Measurements from ENCODE around the gene MSI2.

The MSI2 gene

GRCh38 chr17:57636985-57637665, 380.8 kb downstream of the MSI2 start:
- peak overlapping the region; percentile 21 for H3K18ac ChIP-seq (ENCODE audit: low read length)
- no peak overlapping the region for H2BK5ac ChIP-seq (ENCODE audit: low read depth, low read length, poor library complexity)
- H3K4me3 ChIP-seq (ENCODE audit: low read depth, low read length): no peak overlapping the region
- H3K9ac ChIP-seq (ENCODE audit: low read length): no peak overlapping the region
- H3K79me2 ChIP-seq (ENCODE audit: control insufficient read depth, insufficient read depth, low read length, poor library complexity): no peaks in the 10 kb centered on the region
- H3K27me3 ChIP-seq (ENCODE audit: insufficient read depth, low read length): no peaks in the 10 kb centered on the region
- no CpG with 5 or more reads among the region's 20 CpGs for WGBS (ENCODE audit: extremely low coverage, insufficient coverage, insufficient read length)
- no peak overlapping the region for H4K12ac ChIP-seq (ENCODE audit: low read depth, low read length)
- H3K4ac ChIP-seq (ENCODE audit: low read depth, low read length): no peak overlapping the region
- peaks cover 7 to 9% of the 10 kb centered on the region in 2 experiments for H3K4me1 ChIP-seq (ENCODE audit: control insufficient read depth in 1 of 2, insufficient read depth in 2 of 2, low read length in 2 of 2)
- H3K27ac ChIP-seq (ENCODE audit: low read depth, low read length): peak overlapping the region; percentile 58
- H2BK120ac ChIP-seq (ENCODE audit: insufficient read depth, low read length, poor library complexity): peak overlapping the region; percentile 21
- no peak overlapping the region for H3K4me2 ChIP-seq (ENCODE audit: low read length)
- no peak overlapping the region for H2BK12ac ChIP-seq (ENCODE audit: low read length)
- H3K14ac ChIP-seq (ENCODE audit: low read length): peak overlapping the region; percentile 32
- H2AK5ac ChIP-seq (ENCODE audit: low read length): no peak overlapping the region
- peaks cover 2% of the 10 kb centered on the region for H3K79me1 ChIP-seq (ENCODE audit: low read length)
- H3K36me3 ChIP-seq (ENCODE audit: control insufficient read depth in 1 of 2, insufficient read depth in 2 of 2, low read length in 2 of 2): peaks cover 18 to 35% of the 10 kb centered on the region in 2 experiments
- H4K91ac ChIP-seq (ENCODE audit: low read depth, low read length): peak overlapping the region; percentile 50
- no peak for DNase-seq
- no peaks in the 10 kb centered on the region for H3K9me3 ChIP-seq (ENCODE audit: insufficient read depth, low read depth, low read length)
- H4K8ac ChIP-seq (ENCODE audit: low read depth, low read length): peak overlapping the region; percentile 33
- H3K23ac ChIP-seq (ENCODE audit: low read length): no peak overlapping the region
- no peak overlapping the region for H2AFZ ChIP-seq (ENCODE audit: insufficient read depth, low read length, poor library complexity)

GRCh38 chr17:57637666-57638010, 381.3 kb downstream of the MSI2 start:
- Histone ChIP-seq H3K9me3 (ENCODE audit: insufficient read depth, low read depth, low read length) (no peaks in the 10 kb centered on the region), H2BK5ac (ENCODE audit: low read depth, low read length, poor library complexity) (no peak overlapping the region), H3K4ac (ENCODE audit: low read depth, low read length) (no peak overlapping the region), H3K4me2 (ENCODE audit: low read length) (no peak overlapping the region), H3K9ac (ENCODE audit: low read length) (no peak overlapping the region), H2BK120ac (ENCODE audit: insufficient read depth, low read length, poor library complexity) (peak overlapping the region; percentile 39), H3K18ac (ENCODE audit: low read length) (peak overlapping the region; percentile 25), H4K91ac (ENCODE audit: low read depth, low read length) (peak overlapping the region; percentile 19), H3K36me3 (ENCODE audit: control insufficient read depth in 1 of 2, insufficient read depth in 2 of 2, low read length in 2 of 2) (peaks cover 15 to 30% of the 10 kb centered on the region in 2 experiments), H2AFZ (ENCODE audit: insufficient read depth, low read length, poor library complexity) (no peak overlapping the region), H4K12ac (ENCODE audit: low read depth, low read length) (no peak overlapping the region), H3K79me2 (ENCODE audit: control insufficient read depth, insufficient read depth, low read length, poor library complexity) (no peaks in the 10 kb centered on the region), H3K27ac (ENCODE audit: low read depth, low read length) (no peak overlapping the region), H2BK12ac (ENCODE audit: low read length) (no peak overlapping the region), H3K4me3 (ENCODE audit: low read depth, low read length) (no peak overlapping the region), H3K23ac (ENCODE audit: low read length) (no peak overlapping the region), H3K14ac (ENCODE audit: low read length) (no peak overlapping the region), H3K79me1 (ENCODE audit: low read length) (peaks cover 2% of the 10 kb centered on the region), H2AK5ac (ENCODE audit: low read length) (no peak overlapping the region), H4K8ac (ENCODE audit: low read depth, low read length) (no peak overlapping the region), H3K4me1 (ENCODE audit: control insufficient read depth in 1 of 2, insufficient read depth in 2 of 2, low read length in 2 of 2) (peaks cover 7 to 9% of the 10 kb centered on the region in 2 experiments), H3K27me3 (ENCODE audit: insufficient read depth, low read length) (no peaks in the 10 kb centered on the region)
- WGBS (ENCODE audit: extremely low coverage, insufficient coverage, insufficient read length): no CpG with 5 or more reads among the region's 6 CpGs
- DNase-seq: no peak

- Histone ChIP-seq H2BK5ac (ENCODE audit: low read depth, low read length, poor library complexity) (no peak overlapping the region), H3K23ac (ENCODE audit: low read length) (no peak overlapping the region), H3K4me3 (ENCODE audit: low read depth, low read length) (no peak overlapping the region), H4K12ac (ENCODE audit: low read depth, low read length) (no peak overlapping the region), H2BK12ac (ENCODE audit: low read length) (no peak overlapping the region), H3K27me3 (ENCODE audit: insufficient read depth, low read length) (no peaks in the 10 kb centered on the region), H3K14ac (ENCODE audit: low read length) (no peak overlapping the region), H3K18ac (ENCODE audit: low read length) (no peak overlapping the region), H3K9ac (ENCODE audit: low read length) (no peak overlapping the region), H2AFZ (ENCODE audit: insufficient read depth, low read length, poor library complexity) (no peak overlapping the region), H4K91ac (ENCODE audit: low read depth, low read length) (no peak overlapping the region), H3K36me3 (ENCODE audit: control insufficient read depth in 1 of 2, insufficient read depth in 2 of 2, low read length in 2 of 2) (peaks cover 14 to 30% of the 10 kb centered on the region in 2 experiments), H3K27ac (ENCODE audit: low read depth, low read length) (no peak overlapping the region), H2AK5ac (ENCODE audit: low read length) (no peak overlapping the region), H3K4me2 (ENCODE audit: low read length) (no peak overlapping the region), H4K8ac (ENCODE audit: low read depth, low read length) (no peak overlapping the region), H3K4me1 (ENCODE audit: control insufficient read depth in 1 of 2, insufficient read depth in 2 of 2, low read length in 2 of 2) (peaks cover 9 to 10% of the 10 kb centered on the region in 2 experiments), H3K79me2 (ENCODE audit: control insufficient read depth, insufficient read depth, low read length, poor library complexity) (no peaks in the 10 kb centered on the region), H3K4ac (ENCODE audit: low read depth, low read length) (no peak overlapping the region), H3K79me1 (ENCODE audit: low read length) (peaks cover 2% of the 10 kb centered on the region), H3K9me3 (ENCODE audit: insufficient read depth, low read depth, low read length) (no peaks in the 10 kb centered on the region), H2BK120ac (ENCODE audit: insufficient read depth, low read length, poor library complexity) (no peak overlapping the region)
- no peak for DNase-seq
- no CpG with 5 or more reads among the region's 8 CpGs for WGBS (ENCODE audit: extremely low coverage, insufficient coverage, insufficient read length)
Measured at GRCh38 chr17:57638284-57638683, 382.0 kb downstream of the MSI2 start.

GRCh38 chr17:57639381-57639780, 383.1 kb downstream of the MSI2 start:
- Histone ChIP-seq H4K8ac (ENCODE audit: low read depth, low read length) (no peak overlapping the region), H3K14ac (ENCODE audit: low read length) (no peak overlapping the region), H4K91ac (ENCODE audit: low read depth, low read length) (peak overlapping the region; percentile 8), H3K27me3 (ENCODE audit: insufficient read depth, low read length) (no peaks in the 10 kb centered on the region), H3K4me3 (ENCODE audit: low read depth, low read length) (no peak overlapping the region), H3K9me3 (ENCODE audit: insufficient read depth, low read depth, low read length) (no peaks in the 10 kb centered on the region), H3K18ac (ENCODE audit: low read length) (no peak overlapping the region), H2BK12ac (ENCODE audit: low read length) (no peak overlapping the region), H3K23ac (ENCODE audit: low read length) (no peak overlapping the region), H2AK5ac (ENCODE audit: low read length) (no peak overlapping the region), H3K4ac (ENCODE audit: low read depth, low read length) (no peak overlapping the region), H2AFZ (ENCODE audit: insufficient read depth, low read length, poor library complexity) (no peak overlapping the region), H2BK120ac (ENCODE audit: insufficient read depth, low read length, poor library complexity) (no peak overlapping the region), H3K27ac (ENCODE audit: low read depth, low read length) (no peak overlapping the region), H4K12ac (ENCODE audit: low read depth, low read length) (no peak overlapping the region), H3K79me1 (ENCODE audit: low read length) (peaks cover 2% of the 10 kb centered on the region), H3K4me1 (ENCODE audit: control insufficient read depth in 1 of 2, insufficient read depth in 2 of 2, low read length in 2 of 2) (peaks cover 12 to 14% of the 10 kb centered on the region in 2 experiments), H3K4me2 (ENCODE audit: low read length) (no peak overlapping the region), H3K36me3 (ENCODE audit: control insufficient read depth in 1 of 2, insufficient read depth in 2 of 2, low read length in 2 of 2) (peaks cover 13 to 28% of the 10 kb centered on the region in 2 experiments), H2BK5ac (ENCODE audit: low read depth, low read length, poor library complexity) (no peak overlapping the region), H3K79me2 (ENCODE audit: control insufficient read depth, insufficient read depth, low read length, poor library complexity) (no peaks in the 10 kb centered on the region), H3K9ac (ENCODE audit: low read length) (no peak overlapping the region)
- no peak for DNase-seq
- no CpG with 5 or more reads among the region's 5 CpGs for WGBS (ENCODE audit: extremely low coverage, insufficient coverage, insufficient read length)
